GM19452 (cell line): Measurements from ENCODE around the gene IQCE.
"Not testable (repeated sequence)": the region's sequence is repeated elsewhere in the genome, so short reads cannot be mapped to it uniquely, and the experiment has no call there.

Experiments
- ATAC-seq: cut with Tn5 transposase; IDR thresholded peaks from one replicate; pipeline ENCODE4 v1.9.1; 2021; ENCODE audit not compliant: unreplicated experiment

Gene IQCE

GRCh38 chr7:2551418-2551817 is 7.4 kb upstream of the IQCE start:
- ATAC-seq: no peak

- ATAC-seq: no peak
Measured at GRCh38 chr7:2553108-2553507, 5.7 kb upstream of the IQCE start.

GRCh38 chr7:2553831-2554581 is 4.8 kb upstream of the IQCE start:
- no peak for ATAC-seq

- ATAC-seq: no peak
Measured at GRCh38 chr7:2554661-2555111, 4.1 kb upstream of the IQCE start.

GRCh38 chr7:2555121-2556052 is 3.4 kb upstream of the IQCE start, which contains the start of gene BRAT1:
TSS of gene BRAT1 (minus strand) at chr7:2555524. CDS start at chr7:2554431, 1,093 bp downstream.
- peak; percentile 63 for ATAC-seq

- no peak for ATAC-seq
Measured at GRCh38 chr7:2559283-2559950, 638 bp downstream of the IQCE start.

- not testable (repeated sequence) for ATAC-seq
Measured at GRCh38 chr7:2563955-2564354, 5.2 kb downstream of the IQCE start.

GRCh38 chr7:2564970-2565540 is 6.3 kb downstream of the IQCE start:
- ATAC-seq: no peak

- ATAC-seq: peak; percentile 12
Measured at GRCh38 chr7:2566348-2566889, 7.6 kb downstream of the IQCE start.

- ATAC-seq: peak; percentile 63
Measured at GRCh38 chr7:2566890-2567678, 8.3 kb downstream of the IQCE start.

- ATAC-seq: no peak
Measured at GRCh38 chr7:2567679-2568278, 9.0 kb downstream of the IQCE start.

- no peak for ATAC-seq
Measured at GRCh38 chr7:2568521-2569223, 9.9 kb downstream of the IQCE start.

- ATAC-seq: no peak
Measured at GRCh38 chr7:2569421-2569820, 10.6 kb downstream of the IQCE start.

- no peak for ATAC-seq
Measured at GRCh38 chr7:2570021-2570420, 11.2 kb downstream of the IQCE start.

GRCh38 chr7:2571409-2571808 is 12.6 kb downstream of the IQCE start:
- ATAC-seq: no peak

- ATAC-seq: no peak
Measured at GRCh38 chr7:2572101-2572842, 13.5 kb downstream of the IQCE start.

GRCh38 chr7:2573761-2574160 is 15.0 kb downstream of the IQCE start:
- no peak for ATAC-seq

GRCh38 chr7:2575046-2575732 is 16.4 kb downstream of the IQCE start:
- ATAC-seq: no peak
